Measurements from ENCODE around the gene SUN2. TPM values are rescaled to one million over a fixed set of nuclear protein-coding genes. Genes with fewer than 3 reads are reported as not detected.

SUN2 gene
- total and polyA plus RNA-seq, 2 of the 13 experiments (the other 11 are each of a cell fraction or from before 2014, with no cell fraction given) = 45.6 to 56.6 TPM

DNA sequence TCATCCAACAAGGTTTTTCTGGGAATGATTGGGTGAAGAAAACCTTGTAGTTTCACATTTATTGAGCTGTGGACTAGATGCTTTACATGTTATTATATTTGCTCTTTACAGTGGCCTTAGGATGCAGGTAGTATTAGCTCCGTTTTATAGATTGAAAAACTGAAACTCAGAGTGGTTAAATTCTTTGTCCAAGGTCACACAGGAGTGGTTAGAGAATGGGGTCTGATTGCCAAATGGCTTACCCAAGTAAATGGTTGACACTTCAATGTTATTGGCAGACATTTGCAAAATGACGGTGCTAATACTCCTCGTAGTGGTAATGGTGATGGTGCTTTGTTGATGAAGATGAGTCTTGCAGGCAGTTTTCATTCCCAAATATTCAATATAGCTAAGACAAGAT, 47.8 kb downstream of the SUN2 start:
- 65% methylated on average over 3 of the region's 3 CpGs for WGBS (ENCODE audit: low lambda C conversion rate)
- BruUV-seq (replicated peaks) = no TSS peak
- POLR2A ChIA-PET = interaction anchor here (0.9 to 5.8 kb wide), 9 partner anchors 9 to 48 kb away, joined by 3 to 51 read pairs (median 5); partner anchors contain the start of genes SUN2 and TOMM22
- peak overlapping the region; percentile 87 for H3K4me2 ChIP-seq (ENCODE audit: low read depth, low read length)
- CTCF ChIA-PET (ENCODE audit: low intra/inter-chr PET ratio, low total read pairs) = no interaction called here
- peaks cover 36% of the 10 kb centered on the region for H3K4me1 ChIP-seq (ENCODE audit: insufficient read depth, low read length)
- H3K9me3 ChIP-seq (ENCODE audit: low read length) = no peaks in the 10 kb centered on the region
- H3K27me3 ChIP-seq (ENCODE audit: control insufficient read depth in 1 of 2, insufficient read depth in 2 of 2, low read length in 2 of 2) = no peaks in the 10 kb centered on the region; a peak in 1 of 5 replicates
- no peak for ATAC-seq
- no peak for TF ChIP-seq KDM4B (CRISPR knock-in tag; IDR thresholded peaks at IDR 0.05)
- TF ChIP-seq, protein P1, sequence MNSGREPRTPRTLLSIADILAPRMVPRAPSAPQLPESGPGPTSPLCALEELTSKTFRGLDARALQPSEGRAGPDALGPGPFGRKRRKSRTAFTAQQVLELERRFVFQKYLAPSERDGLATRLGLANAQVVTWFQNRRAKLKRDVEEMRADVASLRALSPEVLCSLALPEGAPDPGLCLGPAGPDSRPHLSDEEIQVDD (CRISPR knock-in tag; IDR thresholded peaks at IDR 0.05; ENCODE audit: borderline replicate concordance) = no peak
- peak; percentile 68 for TF ChIP-seq ZMYM3 (CRISPR knock-in tag; IDR thresholded peaks at IDR 0.05)
- peak; percentile 82; the same call in 1 of the 2 replicates for TF ChIP-seq ZNF768 (CRISPR knock-in tag; IDR thresholded peaks at IDR 0.05)
- FAIRE-seq = no peak
- H3K9ac ChIP-seq (ENCODE audit: insufficient read depth, low read depth, low read length) = 0 out of 2 replicates have a peak overlapping the region, but pooled peaks have one; percentile 7
- in situ Hi-C loops (cut with HindIII; ENCODE audit: extremely low pct_ligation_motif_present, low pct_unique_long_range_greater_than_20kb) (no loop called here), intact Hi-C loops (cut with micrococcal nuclease; ENCODE audit: unreplicated experiment) (no loop called here)
- H3K27ac ChIP-seq (ENCODE audit: extremely low read length, insufficient read depth, low read length) = no peak overlapping the region
- peaks cover 11 to 27% of the 10 kb centered on the region in 2 experiments for H3K36me3 ChIP-seq (replicated peaks in 1 of 2; ENCODE audit: control insufficient read depth in 1 of 2, insufficient read depth in 2 of 2, low read length in 2 of 2)
- H3K79me2 ChIP-seq (ENCODE audit: insufficient read depth, low read length) = peaks cover 71% of the 10 kb centered on the region
- peaks cover 50% of the 10 kb centered on the region for H4K20me1 ChIP-seq (ENCODE audit: insufficient read depth, low read length)
- no peak for DNase-seq (ENCODE audit: low spot score)
- H2AFZ ChIP-seq (ENCODE audit: low read length) = no peak overlapping the region
- peak overlapping the region; percentile 82 to 87 (median 83); a peak in 4 of 6 replicates for H3K4me3 ChIP-seq (replicated peaks in 1 of 3; ENCODE audit: insufficient read depth in 1 of 3, low read depth in 2 of 3, low read length in 3 of 3)

GRCh38 chr22:38707346-38707745, 48.5 kb downstream of the SUN2 start:
- peak; percentile 80 for DNase-seq (ENCODE audit: low spot score)
- CTCF ChIA-PET (ENCODE audit: low intra/inter-chr PET ratio, low total read pairs) = no interaction called here
- in situ Hi-C loops (cut with HindIII; ENCODE audit: extremely low pct_ligation_motif_present, low pct_unique_long_range_greater_than_20kb) = no loop called here
- TF ChIP-seq, protein P2, sequence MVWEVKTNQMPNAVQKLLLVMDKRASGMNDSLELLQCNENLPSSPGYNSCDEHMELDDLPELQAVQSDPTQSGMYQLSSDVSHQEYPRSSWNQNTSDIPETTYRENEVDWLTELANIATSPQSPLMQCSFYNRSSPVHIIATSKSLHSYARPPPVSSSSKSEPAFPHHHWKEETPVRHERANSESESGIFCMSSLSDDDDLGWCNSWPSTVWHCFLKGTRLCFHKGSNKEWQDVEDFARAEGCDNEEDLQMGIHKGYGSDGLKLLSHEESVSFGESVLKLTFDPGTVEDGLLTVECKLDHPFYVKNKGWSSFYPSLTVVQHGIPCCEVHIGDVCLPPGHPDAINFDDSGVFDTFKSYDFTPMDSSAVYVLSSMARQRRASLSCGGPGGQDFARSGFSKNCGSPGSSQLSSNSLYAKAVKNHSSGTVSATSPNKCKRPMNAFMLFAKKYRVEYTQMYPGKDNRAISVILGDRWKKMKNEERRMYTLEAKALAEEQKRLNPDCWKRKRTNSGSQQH (CRISPR knock-in tag; IDR thresholded peaks at IDR 0.05; ENCODE audit: low read depth) = 0 out of 2 replicates have a peak, but pooled peaks have one; percentile 55
- TF ChIP-seq PCBP2 (optimal IDR thresholded peaks at IDR 0.05; ENCODE audit: low read depth, low read length, poor library complexity, severe bottlenecking) (no peak), ZNF124 (CRISPR knock-in tag; IDR thresholded peaks at IDR 0.05) (no peak), KMT2A (CRISPR knock-in tag; IDR thresholded peaks at IDR 0.05) (no peak), USF2 (IDR thresholded peaks at IDR 0.05; ENCODE audit: low read depth, low read length) (no peak), USF2 (CRISPR knock-in tag; IDR thresholded peaks at IDR 0.05; ENCODE audit: borderline replicate concordance) (no peak), SOX5 (CRISPR knock-in tag; IDR thresholded peaks at IDR 0.05; ENCODE audit: borderline replicate concordance) (peak; percentile 59; the same call in 1 of the 2 replicates), POLR2G (IDR thresholded peaks at IDR 0.05; ENCODE audit: low read depth, low read length) (0 out of 2 replicates have a peak, but pooled peaks have one; percentile 34), ZNF225 (CRISPR knock-in tag; IDR thresholded peaks at IDR 0.05) (no peak), BRD4 (CRISPR knock-in tag; IDR thresholded peaks at IDR 0.05) (no peak)
- TF ChIP-seq, protein P3, sequence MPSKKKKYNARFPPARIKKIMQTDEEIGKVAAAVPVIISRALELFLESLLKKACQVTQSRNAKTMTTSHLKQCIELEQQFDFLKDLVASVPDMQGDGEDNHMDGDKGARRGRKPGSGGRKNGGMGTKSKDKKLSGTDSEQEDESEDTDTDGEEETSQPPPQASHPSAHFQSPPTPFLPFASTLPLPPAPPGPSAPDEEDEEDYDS (CRISPR knock-in tag; IDR thresholded peaks at IDR 0.05) = no peak

More at GRCh38 chr22:38707346-38707745, 48.5 kb downstream of the SUN2 start:
- H3K4me1 ChIP-seq (ENCODE audit: insufficient read depth, low read length) = peaks cover 41% of the 10 kb centered on the region
- FAIRE-seq = peak; percentile 96
- POLR2A ChIA-PET = interaction anchor here (0.9 to 5.8 kb wide), 8 partner anchors 8 to 49 kb away, joined by 3 to 51 read pairs (median 5); partner anchors contain the start of genes SUN2 and TOMM22
- no peaks in the 10 kb centered on the region; a peak in 1 of 5 replicates for H3K27me3 ChIP-seq (ENCODE audit: control insufficient read depth in 1 of 2, insufficient read depth in 2 of 2, low read length in 2 of 2)
- H3K4me3 ChIP-seq (replicated peaks in 1 of 3; ENCODE audit: insufficient read depth in 1 of 3, low read depth in 2 of 3, low read length in 3 of 3) = peak overlapping the region; percentile 82 to 87 (median 83); a peak in 5 of 6 replicates
- peak overlapping the region; percentile 87 for H3K4me2 ChIP-seq (ENCODE audit: low read depth, low read length)
- ATAC-seq = no peak
- peak overlapping the region; percentile 90 for H3K9ac ChIP-seq (ENCODE audit: insufficient read depth, low read depth, low read length)
- peaks cover 8 to 21% of the 10 kb centered on the region in 2 experiments for H3K36me3 ChIP-seq (replicated peaks in 1 of 2; ENCODE audit: control insufficient read depth in 1 of 2, insufficient read depth in 2 of 2, low read length in 2 of 2)
- H4K20me1 ChIP-seq (ENCODE audit: insufficient read depth, low read length) = peaks cover 44% of the 10 kb centered on the region
- H3K79me2 ChIP-seq (ENCODE audit: insufficient read depth, low read length) = peaks cover 65% of the 10 kb centered on the region
- no peaks in the 10 kb centered on the region for H3K9me3 ChIP-seq (ENCODE audit: low read length)
- TSS peak; percentile 64 for BruUV-seq (replicated peaks)
- peak overlapping the region; percentile 74 for H3K27ac ChIP-seq (ENCODE audit: extremely low read length, insufficient read depth, low read length)
- no peak overlapping the region for H2AFZ ChIP-seq (ENCODE audit: low read length)
- intact Hi-C loops (cut with micrococcal nuclease; ENCODE audit: unreplicated experiment) = no loop called here
- WGBS (ENCODE audit: low lambda C conversion rate) = 4% methylated on average over 2 of the region's 2 CpGs

All from HepG2 (cell line).